ENCODE results near the gene AP1G1. TPM values are rescaled to one million over a fixed set of nuclear protein-coding genes. Genes with fewer than 3 reads are reported as not detected.

The AP1G1 gene
- total and polyA plus RNA-seq, 2 donors (not counting 1 experiment from before 2014, with no cell fraction given), result 55.5 to 102 TPM

DNA sequence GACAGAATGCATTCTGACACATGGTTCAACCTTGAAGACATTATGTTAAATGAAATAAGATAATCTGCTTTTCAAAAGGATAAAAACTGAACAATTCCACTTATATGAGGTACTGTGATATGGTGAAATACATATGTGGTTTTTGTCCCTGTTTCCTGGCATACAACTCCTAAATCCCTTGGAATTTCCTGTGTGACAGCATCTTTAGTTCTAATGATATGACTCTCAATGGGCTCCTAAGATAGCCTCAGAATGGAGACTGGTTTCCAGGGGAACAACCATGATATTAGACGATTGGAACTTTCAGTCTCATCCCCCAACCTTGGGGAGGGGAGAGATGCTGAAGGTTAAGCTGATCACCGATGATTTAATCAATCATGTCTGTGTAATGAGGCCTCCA is 46.4 kb downstream of the AP1G1 start:
- Histone ChIP-seq H3K27me3 (ENCODE audit: control insufficient read depth, insufficient read depth, low read length) (no peaks in the 10 kb centered on the region), H3K4me2 (ENCODE audit: extremely low read depth, insufficient read depth, low read length) (no peak overlapping the region), H3K9ac (ENCODE audit: insufficient read depth, low read length) (no peak overlapping the region), H4K20me1 (ENCODE audit: control insufficient read depth, extremely low read depth, insufficient read depth, low read length) (no peaks in the 10 kb centered on the region), H3K4me3 (replicated peaks in 1 of 4; ENCODE audit: control extremely low read depth in 1 of 4, insufficient read depth in 1 of 4, low read depth in 3 of 4, low read length in 4 of 4) (no peak overlapping the region), H2AFZ (ENCODE audit: low read length) (no peak overlapping the region), H3K36me3 (ENCODE audit: control insufficient read depth, insufficient read depth, low read length) (peaks cover 3% of the 10 kb centered on the region), H3K9me3 (ENCODE audit: control insufficient read depth, insufficient read depth, low read depth, low read length) (no peaks in the 10 kb centered on the region), H3K27ac (ENCODE audit: insufficient read depth, low read length) (no peak overlapping the region), H3K4me1 (ENCODE audit: control insufficient read depth, extremely low read depth, insufficient read depth, low read length) (no peaks in the 10 kb centered on the region), H3K79me2 (ENCODE audit: control insufficient read depth, insufficient read depth, low read length) (no peaks in the 10 kb centered on the region)
- DNase-seq (ENCODE audit: low read depth in 2 of 2), result peak in 1 of 2 donors; percentile 37
- no peak for TF ChIP-seq EZH2 (IDR thresholded peaks at IDR 0.05; ENCODE audit: low read length, missing control alignments)
- TF ChIP-seq, protein P1, sequence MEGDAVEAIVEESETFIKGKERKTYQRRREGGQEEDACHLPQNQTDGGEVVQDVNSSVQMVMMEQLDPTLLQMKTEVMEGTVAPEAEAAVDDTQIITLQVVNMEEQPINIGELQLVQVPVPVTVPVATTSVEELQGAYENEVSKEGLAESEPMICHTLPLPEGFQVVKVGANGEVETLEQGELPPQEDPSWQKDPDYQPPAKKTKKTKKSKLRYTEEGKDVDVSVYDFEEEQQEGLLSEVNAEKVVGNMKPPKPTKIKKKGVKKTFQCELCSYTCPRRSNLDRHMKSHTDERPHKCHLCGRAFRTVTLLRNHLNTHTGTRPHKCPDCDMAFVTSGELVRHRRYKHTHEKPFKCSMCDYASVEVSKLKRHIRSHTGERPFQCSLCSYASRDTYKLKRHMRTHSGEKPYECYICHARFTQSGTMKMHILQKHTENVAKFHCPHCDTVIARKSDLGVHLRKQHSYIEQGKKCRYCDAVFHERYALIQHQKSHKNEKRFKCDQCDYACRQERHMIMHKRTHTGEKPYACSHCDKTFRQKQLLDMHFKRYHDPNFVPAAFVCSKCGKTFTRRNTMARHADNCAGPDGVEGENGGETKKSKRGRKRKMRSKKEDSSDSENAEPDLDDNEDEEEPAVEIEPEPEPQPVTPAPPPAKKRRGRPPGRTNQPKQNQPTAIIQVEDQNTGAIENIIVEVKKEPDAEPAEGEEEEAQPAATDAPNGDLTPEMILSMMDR (conservative IDR thresholded peaks at IDR 0.05 in 1 of 2, IDR thresholded peaks at IDR 0.05 in 1 of 2; ENCODE audit: low read depth in 1 of 2, low read length in 2 of 2), result no peak

DNA sequence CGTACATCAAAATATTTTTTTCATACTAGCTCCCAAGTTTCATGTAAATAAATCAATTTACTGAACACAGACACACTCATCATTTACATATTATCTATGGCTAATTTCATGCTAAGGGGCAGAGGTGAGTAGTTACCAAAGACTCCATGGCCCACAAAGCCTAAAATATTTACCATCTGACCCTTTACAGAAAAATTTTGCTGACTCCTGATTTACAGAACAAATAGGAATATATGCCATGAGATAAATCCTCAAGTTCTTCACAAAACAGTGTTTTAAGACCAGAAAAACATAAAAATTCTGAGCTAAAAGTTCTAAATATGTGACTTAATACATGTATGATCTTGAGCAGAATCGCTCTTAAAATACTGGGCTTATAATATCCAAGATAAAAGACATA is 47.5 kb downstream of the AP1G1 start:
- DNase-seq (ENCODE audit: low read depth in 2 of 2), result no peak
- no peaks in the 10 kb centered on the region for H3K4me1 ChIP-seq (ENCODE audit: control insufficient read depth, extremely low read depth, insufficient read depth, low read length)
- TF ChIP-seq, protein P1 (conservative IDR thresholded peaks at IDR 0.05 in 1 of 2, IDR thresholded peaks at IDR 0.05 in 1 of 2; ENCODE audit: low read depth in 1 of 2, low read length in 2 of 2), result no peak
- no peak for TF ChIP-seq EZH2 (IDR thresholded peaks at IDR 0.05; ENCODE audit: low read length, missing control alignments)
- H3K27me3 ChIP-seq (ENCODE audit: control insufficient read depth, insufficient read depth, low read length), result no peaks in the 10 kb centered on the region
- no peak overlapping the region for H3K9ac ChIP-seq (ENCODE audit: insufficient read depth, low read length)
- H2AFZ ChIP-seq (ENCODE audit: low read length), result no peak overlapping the region
- no peaks in the 10 kb centered on the region for H4K20me1 ChIP-seq (ENCODE audit: control insufficient read depth, extremely low read depth, insufficient read depth, low read length)
- no peak overlapping the region for H3K27ac ChIP-seq (ENCODE audit: insufficient read depth, low read length)
- H3K79me2 ChIP-seq (ENCODE audit: control insufficient read depth, insufficient read depth, low read length), result no peaks in the 10 kb centered on the region
- H3K4me3 ChIP-seq (replicated peaks in 1 of 4; ENCODE audit: control extremely low read depth in 1 of 4, insufficient read depth in 1 of 4, low read depth in 3 of 4, low read length in 4 of 4), result no peak overlapping the region
- no peak overlapping the region for H3K4me2 ChIP-seq (ENCODE audit: extremely low read depth, insufficient read depth, low read length)
- H3K9me3 ChIP-seq (ENCODE audit: control insufficient read depth, insufficient read depth, low read depth, low read length), result no peaks in the 10 kb centered on the region
- peaks cover 3% of the 10 kb centered on the region for H3K36me3 ChIP-seq (ENCODE audit: control insufficient read depth, insufficient read depth, low read length)

DNA sequence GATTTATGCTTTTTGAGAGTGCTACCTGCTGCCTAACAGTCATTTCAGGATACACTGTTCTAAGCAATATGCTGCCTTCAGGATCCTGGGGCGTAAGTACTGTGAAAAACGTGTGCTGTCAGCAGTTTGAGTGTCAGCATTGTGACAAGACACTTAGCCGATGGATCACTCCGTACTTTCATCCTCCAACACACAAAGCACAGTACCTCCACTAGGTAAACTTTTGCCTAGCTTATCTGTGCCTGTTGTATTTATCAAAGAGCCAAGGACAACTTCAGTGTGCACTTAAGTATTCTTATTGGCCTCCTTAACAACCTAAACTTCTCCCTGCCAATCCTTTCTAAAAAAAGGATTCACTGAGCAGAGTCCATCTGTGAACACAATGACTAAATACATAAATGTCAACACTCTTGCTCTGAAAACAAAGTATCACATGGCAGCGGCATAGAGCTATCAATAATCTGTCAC is 50.3 kb downstream of the AP1G1 start:
- no peaks in the 10 kb centered on the region for H3K79me2 ChIP-seq (ENCODE audit: control insufficient read depth, insufficient read depth, low read length)
- no peak for DNase-seq (ENCODE audit: low read depth in 2 of 2)
- no peak overlapping the region for H3K4me3 ChIP-seq (replicated peaks in 1 of 4; ENCODE audit: control extremely low read depth in 1 of 4, insufficient read depth in 1 of 4, low read depth in 3 of 4, low read length in 4 of 4)
- H3K36me3 ChIP-seq (ENCODE audit: control insufficient read depth, insufficient read depth, low read length), result peaks cover 7% of the 10 kb centered on the region
- H4K20me1 ChIP-seq (ENCODE audit: control insufficient read depth, extremely low read depth, insufficient read depth, low read length), result no peaks in the 10 kb centered on the region
- TF ChIP-seq EZH2 (IDR thresholded peaks at IDR 0.05; ENCODE audit: low read length, missing control alignments), result no peak
- TF ChIP-seq, protein P1 (conservative IDR thresholded peaks at IDR 0.05 in 1 of 2, IDR thresholded peaks at IDR 0.05 in 1 of 2; ENCODE audit: low read depth in 1 of 2, low read length in 2 of 2), result no peak
- no peak overlapping the region for H3K9ac ChIP-seq (ENCODE audit: insufficient read depth, low read length)
- no peak overlapping the region for H3K27ac ChIP-seq (ENCODE audit: insufficient read depth, low read length)
- no peaks in the 10 kb centered on the region for H3K27me3 ChIP-seq (ENCODE audit: control insufficient read depth, insufficient read depth, low read length)
- H2AFZ ChIP-seq (ENCODE audit: low read length), result no peak overlapping the region
- no peaks in the 10 kb centered on the region for H3K9me3 ChIP-seq (ENCODE audit: control insufficient read depth, insufficient read depth, low read depth, low read length)
- H3K4me1 ChIP-seq (ENCODE audit: control insufficient read depth, extremely low read depth, insufficient read depth, low read length), result no peaks in the 10 kb centered on the region
- no peak overlapping the region for H3K4me2 ChIP-seq (ENCODE audit: extremely low read depth, insufficient read depth, low read length)
